Activated CD8-positive, alpha-beta T cell treated with anti-CD3 and anti-CD28 coated beads for 36 hours (primary cell): Measurements from ENCODE around the gene ANO8. TPM values are rescaled to one million over a fixed set of nuclear protein-coding genes. Genes with fewer than 3 reads are reported as not detected.

Experiments
- ATAC-seq: fragments of 200-7000 bp; cut with Tn5 transposase; one replicate; pipeline ENCODE4 v1.10.0; 2021; ENCODE audit warnings: mild to moderate bottlenecking, moderate library complexity
- CTCF ChIA-PET: fragments of 350-600 bp; sonication (Branson Sonifier 250); formaldehyde crosslinking; loops from one replicate; lab custom pipeline; 2021; ENCODE audit warnings: antibody characterized with exemption; lab: Charles Lee
- POLR2A ChIA-PET: fragments of 350-600 bp; sonication (Branson Sonifier 250); formaldehyde crosslinking; loops from one replicate; lab custom pipeline; 2021; ENCODE audit warnings: antibody characterized with exemption; lab: Charles Lee
- DNase-seq: peaks from one replicate; pipeline ENCODE4 v3.0.0-alpha.2; 2020
- H3K27ac Mint-ChIP-seq: one replicate; pipeline ENCODE4 v1.8.0; 2021; ENCODE audit warnings: mild to moderate bottlenecking, mixed read lengths
- H3K27me3 Mint-ChIP-seq: one replicate; pipeline ENCODE4 v1.8.0; 2021; ENCODE audit warnings: mixed read lengths
- H3K36me3 Mint-ChIP-seq: one replicate; pipeline ENCODE4 v1.8.0; 2021; ENCODE audit warnings: low read depth, mixed read lengths
- H3K4me1 Mint-ChIP-seq: one replicate; pipeline ENCODE4 v1.8.0; 2021; ENCODE audit warnings: low read depth, mixed read lengths
- H3K4me3 Mint-ChIP-seq: one replicate; pipeline ENCODE4 v1.8.0; 2021; ENCODE audit warnings: mild to moderate bottlenecking, moderate library complexity, mixed read lengths
- H3K9me3 Mint-ChIP-seq: one replicate; pipeline ENCODE4 v1.8.0; 2021; ENCODE audit warnings: mixed read lengths
- CTCF ChIP-seq: fragments of 200-600 bp; IDR thresholded peaks from one replicate; pipeline ENCODE4 v1.8.0; 2022; ENCODE audit warnings: antibody characterized with exemption, mild to moderate bottlenecking
- intact Hi-C: fragments of 100-400 bp; cut with micrococcal nuclease; formaldehyde crosslinking; loops from one replicate; pipeline ENCODE4 v1.10.0; 2022
- total RNA-seq, 2 experiments: library from RNA; stranded (reverse); gene quantifications; one replicate each; pipeline ENCODE4 v1.2.3, GENCODE V29; 2021

Gene ANO8
- total RNA-seq, 2 experiments from 2014 or later, result 5.4 TPM

DNA sequence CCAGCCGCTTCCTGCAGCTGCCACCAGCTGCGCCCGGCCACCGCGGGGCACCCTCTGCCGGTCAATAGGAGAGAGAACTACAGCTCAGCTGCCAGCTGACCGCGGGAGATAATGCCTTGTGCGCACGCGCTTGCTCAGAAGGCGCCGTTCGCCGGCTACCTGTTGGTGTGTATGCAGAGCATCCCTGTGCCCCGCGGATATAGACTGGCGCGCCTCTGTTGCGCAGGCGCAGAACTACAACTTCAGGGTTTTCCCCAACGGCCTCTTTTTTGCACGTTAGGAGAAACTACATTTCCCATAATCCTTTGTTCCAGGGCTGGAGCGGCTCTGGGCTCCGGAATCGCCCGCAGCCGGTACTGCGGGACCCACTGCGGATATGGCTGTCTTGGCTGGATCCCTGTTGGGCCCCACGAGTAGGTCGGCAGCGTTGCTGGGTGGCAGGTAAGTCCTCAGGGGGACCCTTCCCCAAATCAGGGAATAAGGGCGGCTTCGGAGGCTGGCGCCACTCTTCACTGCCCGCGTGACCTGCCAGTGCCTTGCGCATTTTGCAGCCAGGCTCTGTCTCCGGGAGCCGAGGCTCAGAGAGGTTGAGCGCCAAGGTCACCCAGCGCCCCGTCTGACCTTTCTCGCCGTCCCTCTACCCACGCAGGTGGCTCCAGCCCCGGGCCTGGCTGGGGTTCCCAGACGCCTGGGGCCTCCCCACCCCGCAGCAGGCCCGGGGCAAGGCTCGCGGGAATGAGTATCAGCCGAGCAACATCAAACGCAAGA is 29.0 kb downstream of the ANO8 start, which contains the start of gene MRPL34:
TSS of gene MRPL34 (plus strand) at position 356 of the 768 bp plus-strand sequence. CDS start at position 377, 21 bp downstream.
- peak; percentile 81 for TF ChIP-seq CTCF
- no peaks in the 10 kb centered on the region for H3K27me3 Mint-ChIP-seq
- peak; percentile 98 for DNase-seq
- intact Hi-C loops, result no loop called here
- peak within 1 kb of the TSS; percentile 87 for H3K4me3 Mint-ChIP-seq
- CTCF ChIA-PET, result interaction anchor here (0.6 to 3.1 kb wide), 17 partner anchors 8 to 237 kb away, joined by 3 to 27 read pairs (median 3); partner anchors contain the start of genes ANKLE1 and OCEL1
- peak within 1 kb of the TSS; percentile 92 for H3K27ac Mint-ChIP-seq
- no peaks in the 10 kb centered on the region for H3K9me3 Mint-ChIP-seq
- peak; percentile 68 for ATAC-seq
- H3K4me1 Mint-ChIP-seq, result peaks cover 37% of the 10 kb centered on the region
- POLR2A ChIA-PET, result interaction anchor here (0.7 to 5.3 kb wide), 8 partner anchors 12 to 82 kb away, joined by 3 to 28 read pairs (median 4); no protein-coding TSS in a partner anchor
- peaks cover 2% of the 10 kb centered on the region for H3K36me3 Mint-ChIP-seq

GRCh38 chr19:17305216-17305516 is 29.5 kb downstream of the ANO8 start:
- DNase-seq (no peak), ATAC-seq (no peak)
- ChIA-PET CTCF (interaction anchor here (0.6 to 3.1 kb wide), 15 partner anchors 8 to 237 kb away, joined by 3 to 27 read pairs (median 3); partner anchors contain the start of genes ANKLE1 and OCEL1), POLR2A (interaction anchor here (0.6 to 5.3 kb wide), 6 partner anchors 12 to 33 kb away, joined by 3 to 28 read pairs (median 3); no protein-coding TSS in a partner anchor)
- Mint-ChIP-seq H3K27ac (peak overlapping the region; percentile 92), H3K27me3 (no peaks in the 10 kb centered on the region), H3K36me3 (peaks cover 2% of the 10 kb centered on the region), H3K4me1 (peaks cover 31% of the 10 kb centered on the region), H3K4me3 (peak overlapping the region; percentile 87), H3K9me3 (no peaks in the 10 kb centered on the region)
- intact Hi-C loops, result no loop called here
- TF ChIP-seq CTCF, result no peak

DNA sequence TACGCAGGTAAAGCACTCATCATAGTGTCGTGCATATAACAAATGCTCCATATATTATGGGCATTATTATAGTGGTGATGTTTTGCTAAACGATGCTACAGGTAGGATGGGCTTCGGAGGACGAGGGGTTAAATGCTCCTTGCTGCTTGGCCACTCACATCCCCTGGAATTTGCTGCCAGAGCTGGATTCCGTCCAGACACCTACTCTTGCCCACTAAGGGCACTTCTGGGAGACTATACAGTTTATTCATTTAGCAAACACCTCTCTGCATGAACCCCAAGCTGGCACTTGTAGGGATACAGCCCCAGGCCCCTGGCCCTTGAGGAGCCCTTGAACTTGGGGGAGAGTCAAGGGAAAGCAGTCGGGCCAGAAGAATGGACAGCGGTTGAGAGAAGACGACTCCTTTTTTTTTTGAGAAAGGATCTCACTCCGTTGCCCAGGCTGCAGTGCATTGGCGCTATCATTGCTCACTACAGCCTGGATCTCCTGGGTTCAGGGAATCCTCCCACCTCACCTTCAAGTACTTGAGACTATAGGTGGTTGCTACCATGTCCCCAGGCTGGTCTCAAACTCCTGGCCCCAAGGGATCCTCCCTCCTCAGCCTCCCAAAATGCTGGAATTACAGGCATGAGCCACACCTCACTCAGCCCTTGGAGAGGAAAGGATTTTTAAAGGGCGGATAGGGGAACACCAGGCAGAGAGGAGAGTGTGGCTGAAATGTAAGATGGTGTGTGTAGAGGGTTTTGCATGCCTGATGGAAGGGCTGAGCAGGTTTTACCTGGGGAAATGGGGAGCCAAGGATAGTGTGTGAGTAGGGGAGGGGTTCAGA is 30.1 kb downstream of the ANO8 start:
- no peaks in the 10 kb centered on the region for H3K27me3 Mint-ChIP-seq
- ATAC-seq (no peak), DNase-seq (no peak)
- peak overlapping the region; percentile 87 for H3K4me3 Mint-ChIP-seq
- no peaks in the 10 kb centered on the region for H3K9me3 Mint-ChIP-seq
- H3K27ac Mint-ChIP-seq, result peak overlapping the region; percentile 92
- CTCF ChIA-PET, result interaction anchor here (0.6 to 3.1 kb wide), 15 partner anchors 7 to 236 kb away, joined by 3 to 27 read pairs (median 3); partner anchors contain the start of genes ANKLE1 and OCEL1
- peaks cover 2% of the 10 kb centered on the region for H3K36me3 Mint-ChIP-seq
- no peak for TF ChIP-seq CTCF
- POLR2A ChIA-PET, result interaction anchor here (0.6 to 5.3 kb wide), 7 partner anchors 11 to 101 kb away, joined by 3 to 28 read pairs (median 3); partner anchors contain the start of gene BST2
- intact Hi-C loops, result no loop called here
- H3K4me1 Mint-ChIP-seq, result peaks cover 30% of the 10 kb centered on the region

DNA sequence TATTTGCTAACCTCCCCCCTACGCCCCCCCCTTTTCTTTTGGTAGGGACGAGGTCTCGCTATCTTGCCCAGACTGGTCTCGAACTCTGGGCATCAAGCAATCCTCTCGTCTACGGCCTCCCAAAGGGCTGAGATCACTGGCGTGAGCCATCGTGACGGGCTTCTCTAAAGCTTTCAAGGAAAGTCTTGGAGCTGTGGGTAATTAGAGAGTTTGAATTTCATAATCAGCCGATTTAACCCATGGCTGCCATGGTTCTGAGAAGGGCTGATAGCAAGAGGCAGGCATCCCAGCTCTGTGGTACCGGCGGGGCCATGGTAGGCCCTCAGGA is 30.8 kb downstream of the ANO8 start:
- TF ChIP-seq CTCF, result no peak
- Mint-ChIP-seq H3K4me1 (peaks cover 27% of the 10 kb centered on the region), H3K27me3 (no peaks in the 10 kb centered on the region), H3K36me3 (peaks cover 3% of the 10 kb centered on the region), H3K4me3 (peak overlapping the region; percentile 64), H3K9me3 (no peaks in the 10 kb centered on the region), H3K27ac (peak overlapping the region; percentile 52)
- CTCF ChIA-PET, result interaction anchor here (1.1 to 3.1 kb wide), 4 partner anchors 11 to 88 kb away, joined by 4 to 27 read pairs (median 10); partner anchors contain the start of gene ANKLE1
- no peak for DNase-seq
- intact Hi-C loops, result no loop called here
- POLR2A ChIA-PET, result interaction anchor here (0.9 to 5.3 kb wide), 2 partner anchors 10 to 101 kb away, joined by 6 to 28 read pairs; partner anchors contain the start of gene BST2
- ATAC-seq, result no peak
